Right lobe of liver (tissue), 5 donors: Measurements from ENCODE around the gene CRYL1. TPM values are rescaled to one million over a fixed set of nuclear protein-coding genes. Genes with fewer than 3 reads are reported as not detected.

ENCODE experiments used
- microRNA-seq, 2 donors: library from miRNA; unstranded; fragments of <30 nt; microRNA quantifications; one replicate each; pipeline ENCODE4, GENCODE V29; 2019 to 2020
- small RNA-seq, 2 experiments: library from RNA; depleted of rRNA; stranded (forward); fragments of <200 nt; gene quantifications; one replicate each; pipeline ENCODE3, GENCODE V24; 2016
- total RNA-seq, 6 experiments: library from RNA; depleted of rRNA in 2 of 6; stranded (reverse); fragments of >200 nt in 2 of 6; fragmentation: NEBNext Ultra II Directional in 3 of 6; extraction: Animal tissue kit (Norgen Biotek cat#: 25700) in 3 of 6; gene quantifications; one replicate each; pipeline versions ENCODE4 v1.1.0 to v1.2.4, GENCODE V29; 2016 to 2023
- donor health status: DM: no; HTN: no; CAD: no.
- donor health status: DM: no; HTN: no; CAD: no.
- donor health status: DM: no; HTN: yes; CAD: no.
- donor health status: DM: no; HTN: yes; CAD: no.

The CRYL1 gene
- total RNA-seq, 6 experiments from 2014 or later: 111 to 185 (median 151) TPM

Small RNAs within 50 kb of the gene (microRNA-seq; reads per million reads assigned to microRNA genes)
- gene MIR4499: 0 reads per million in 2 donors

Small RNAs within 50 kb of the gene (small RNA-seq; reads per million reads assigned to genes)
- 0 reads per million in 2 experiments for gene MIR4499

Other genes starting within 250 kb of the CRYL1 start
- 10 to 100 TPM in 4 of 6 experiments, 1 to 10 TPM in 2; 7.9 to 17.6 (median 11.8) TPM for gene IFT88, start 41.3 kb upstream of the CRYL1 start, total RNA-seq
- under 1 TPM in 3 of 6 experiments, not detected in 3; 0.19 to 0.64 (median 0.42) TPM for gene IL17D, start 177.8 kb upstream of the CRYL1 start, total RNA-seq
- gene EEF1AKMT1, start 248.1 kb upstream of the CRYL1 start, total RNA-seq: 10 to 100 TPM in 1 of 6 experiments, 1 to 10 TPM in 5; 5.5 to 10.3 (median 6.3) TPM